HCT116 (cell line): ENCODE measurements around the gene GNPTG. TPM values are rescaled to one million over a fixed set of nuclear protein-coding genes. Genes with fewer than 3 reads are reported as not detected.

Experiments
- ATAC-seq: fragments of 200-7000 bp; cut with Tn5 transposase; 2 replicates; pipeline ENCODE4 v1.9.1; 2020; ENCODE audit warnings: mild to moderate bottlenecking, moderate library complexity
- BruUV-seq: library from RNA; stranded (reverse); fragments of 400-500 nt; replicated peaks from 2 replicates; lab custom pipeline; 2021; lab: Mats Ljungman, UMichigan
- CTCF ChIA-PET: fragments of 300-600 bp; sonication (Branson Sonifier 250); formaldehyde crosslinking; loops from one replicate; lab custom pipeline; 2021; ENCODE audit warnings: antibody characterized with exemption; lab: Charles Lee
- POLR2A ChIA-PET: fragments of 300-600, 350-600 bp; sonication (Branson Sonifier 250); formaldehyde crosslinking; loops from one replicate; lab custom pipeline; 2021; ENCODE audit warnings: antibody characterized with exemption; lab: Charles Lee
- RAD21 ChIA-PET, 2 experiments: fragments of 300-600 bp; sonication (Branson Sonifier 250); formaldehyde crosslinking; loops; one replicate each; lab custom pipeline; 2023; ENCODE audit warnings: low total read pairs in 2 of 2; ENCODE audit not compliant: uncharacterized antibody in 2 of 2, unreplicated experiment in 2 of 2, low non-redundant PET in 1 of 2; lab: Charles Lee
- DNase-seq: peaks from one replicate; pipeline ENCODE4 v3.0.0-alpha.2; 2010; ENCODE audit warnings: low read depth, low spot score
- H2AFZ ChIP-seq: fragments of 200-600 bp; shearing (Covaris generic), sonication (generic); 2 replicates; pipeline ENCODE4 v1.6.1; 2017; ENCODE audit warnings: low read depth, mixed run types, mixed read lengths, antibody characterized with exemption, low read length; ENCODE audit not compliant: poor library complexity, severe bottlenecking
- H3K27ac ChIP-seq: 2 replicates; pipeline ENCODE4 v1.5.1; 2012; ENCODE audit warnings: low read depth, low read length
- H3K27me3 ChIP-seq: fragments of 200-600 bp; sonication (generic); 2 replicates; pipeline ENCODE4 v1.6.1; 2016; ENCODE audit warnings: mixed run types, low read length, mixed read lengths; ENCODE audit not compliant: insufficient read depth
- H3K36me3 ChIP-seq, 2 experiments: fragments of 200-500 bp in 1 of 2; fragments of 200-600 bp in 1 of 2; sonication (Bioruptor generic) in 1 of 2; sonication (generic) in 1 of 2; 2 replicates each; pipeline versions ENCODE4 v1.5.1 to v1.6.1; 2014 to 2016; ENCODE audit warnings: low read length in 2 of 2, inconsistent platforms in 1 of 2, mixed read lengths in 1 of 2, mixed run types in 1 of 2; ENCODE audit not compliant: insufficient read depth in 2 of 2, control insufficient read depth in 1 of 2
- H3K4me1 ChIP-seq, 2 experiments: fragments of 200-600 bp in 1 of 2; sonication (generic) in 1 of 2; 2 replicates each; pipeline versions ENCODE4 v1.5.1 to v1.6.1; 2012 to 2017; ENCODE audit warnings: low read length in 2 of 2, inconsistent platforms in 1 of 2, mild to moderate bottlenecking in 1 of 2, mixed read lengths in 1 of 2, mixed run types in 1 of 2, moderate library complexity in 1 of 2; ENCODE audit not compliant: insufficient read depth in 2 of 2, control insufficient read depth in 1 of 2
- H3K4me2 ChIP-seq: fragments of 200-600 bp; sonication (generic); 2 replicates; pipeline ENCODE4 v1.6.1; 2017; ENCODE audit warnings: mixed run types, low read length, mixed read lengths
- H3K4me3 ChIP-seq, 2 experiments: fragments of 200-600 bp in 1 of 2; sonication (generic) in 1 of 2; replicated peaks in 1 of 2; 2 replicates each; pipeline ENCODE4 v1.5.1; 2011 to 2016; ENCODE audit warnings: low read length in 2 of 2, control low read depth in 1 of 2, low read depth in 1 of 2, mild to moderate bottlenecking in 1 of 2, mixed read lengths in 1 of 2, mixed run types in 1 of 2
- H3K79me2 ChIP-seq: fragments of 200-600 bp; sonication (generic); 2 replicates; pipeline ENCODE4 v1.6.1; 2017; ENCODE audit warnings: mild to moderate bottlenecking, mixed run types, low read length, moderate library complexity, mixed read lengths; ENCODE audit not compliant: insufficient read depth
- H3K9ac ChIP-seq: fragments of 200-600 bp; sonication (generic); 2 replicates; pipeline ENCODE4 v1.6.1; 2016; ENCODE audit warnings: low read length, mixed read lengths
- H3K9me2 ChIP-seq: fragments of 200-600 bp; sonication (generic), shearing (Covaris generic); 2 replicates; pipeline ENCODE4 v1.6.1; 2017; ENCODE audit warnings: mixed run types, mild to moderate bottlenecking, moderate library complexity; ENCODE audit not compliant: insufficient read depth
- H3K9me3 ChIP-seq, 2 experiments: fragments of 200-500 bp in 1 of 2; fragments of 200-600 bp in 1 of 2; sonication (Bioruptor generic) in 1 of 2; sonication (generic) in 1 of 2; 2 replicates each; pipeline ENCODE4 v1.6.1; 2014 to 2017; ENCODE audit warnings: low read length in 2 of 2, mixed read lengths in 2 of 2, inconsistent platforms in 1 of 2, low read depth in 1 of 2, mild to moderate bottlenecking in 1 of 2, mixed run types in 1 of 2, moderate library complexity in 1 of 2; ENCODE audit not compliant: control insufficient read depth in 1 of 2, insufficient read depth in 1 of 2
- H4K20me1 ChIP-seq: fragments of 200-600 bp; sonication (generic), shearing (Covaris generic); 2 replicates; pipeline ENCODE4 v1.6.1; 2017; ENCODE audit warnings: mixed run types, mild to moderate bottlenecking, moderate library complexity; ENCODE audit not compliant: insufficient read depth
- CBX3 ChIP-seq: IDR thresholded peaks from 2 replicates; pipeline ENCODE4 v1.6.1; 2012; ENCODE audit warnings: low read depth
- CEBPB ChIP-seq: IDR thresholded peaks from 2 replicates; pipeline ENCODE4 v1.6.1; 2012; ENCODE audit warnings: low read depth
- ELF1 ChIP-seq: IDR thresholded peaks from 2 replicates; pipeline ENCODE4 v1.6.1; 2012; ENCODE audit warnings: low read depth, borderline replicate concordance
- EZH2 ChIP-seq: fragments of 200-600 bp; sonication (generic); IDR thresholded peaks from 2 replicates; pipeline ENCODE4 v1.6.1; 2017; ENCODE audit warnings: antibody characterized with exemption, mixed run types
- FOSL1 ChIP-seq: IDR thresholded peaks from 2 replicates; pipeline ENCODE4 v1.6.1; 2012; ENCODE audit warnings: low read depth
- JUND ChIP-seq: IDR thresholded peaks from 2 replicates; pipeline ENCODE4 v1.6.1; 2012
- POLR2A ChIP-seq: IDR thresholded peaks from 2 replicates; pipeline ENCODE4 v1.7.0; 2011; ENCODE audit warnings: borderline replicate concordance; ENCODE audit not compliant: insufficient read depth, insufficient read length; ENCODE audit errors: extremely low read depth
- RAD21 ChIP-seq: IDR thresholded peaks from 2 replicates; pipeline ENCODE4 v1.6.1; 2012; ENCODE audit warnings: low read depth, mild to moderate bottlenecking
- SIN3A ChIP-seq: IDR thresholded peaks from 2 replicates; pipeline ENCODE4 v1.6.1; 2012; ENCODE audit warnings: low read depth
- SP1 ChIP-seq: IDR thresholded peaks from 2 replicates; pipeline ENCODE4 v1.6.1; 2012; ENCODE audit warnings: low read depth
- ZBTB33 ChIP-seq: IDR thresholded peaks from 2 replicates; pipeline ENCODE4 v1.6.1; 2011; ENCODE audit warnings: mild to moderate bottlenecking, low read length, moderate library complexity; ENCODE audit not compliant: insufficient replicate concordance; ENCODE audit errors: extremely low read depth
- intact Hi-C: fragments of 100-400 bp; cut with micrococcal nuclease; formaldehyde crosslinking; loops from 2 replicates; pipeline ENCODE4 v1.10.0; 2022
- total RNA-seq: library from RNA; stranded (reverse); gene quantifications from one replicate; pipeline ENCODE4 v1.2.1, GENCODE V29; 2021; ENCODE audit not compliant: unreplicated experiment
- TF ChIP-seq, protein P1 (sequence below): IDR thresholded peaks from 2 replicates; pipeline ENCODE4 v1.6.1; 2012
- TF ChIP-seq, protein P2 (sequence below): IDR thresholded peaks from 2 replicates; pipeline ENCODE4 v1.6.1; 2012; ENCODE audit warnings: low read depth
- TF ChIP-seq, protein P3 (sequence below): IDR thresholded peaks from 2 replicates; pipeline ENCODE4 v1.6.1; 2012

The GNPTG gene
- total RNA-seq, 1 experiment from 2014 or later = 35.2 TPM

- ChIA-PET CTCF (no interaction called here), POLR2A (no interaction called here)
- no peaks in the 10 kb centered on the region for H3K4me1 ChIP-seq
These were observed 31.0 kb upstream of the GNPTG start for GRCh38 chr16:1320658-1321240.

GRCh38 chr16:1322407-1322806 is 29.3 kb upstream of the GNPTG start:
- ChIA-PET POLR2A (no interaction called here), RAD21 (no interaction called here)
- H3K36me3 ChIP-seq = peaks cover 36 to 38% of the 10 kb centered on the region in 2 experiments
- TF ChIP-seq CEBPB (no peak), POLR2A (no peak), SP1 (no peak), CBX3 (no peak), FOSL1 (no peak), EZH2 (no peak), ELF1 (no peak), RAD21 (no peak)
- TF ChIP-seq, protein P1, sequence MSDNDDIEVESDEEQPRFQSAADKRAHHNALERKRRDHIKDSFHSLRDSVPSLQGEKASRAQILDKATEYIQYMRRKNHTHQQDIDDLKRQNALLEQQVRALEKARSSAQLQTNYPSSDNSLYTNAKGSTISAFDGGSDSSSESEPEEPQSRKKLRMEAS = no peak
- TF ChIP-seq, protein P2, sequence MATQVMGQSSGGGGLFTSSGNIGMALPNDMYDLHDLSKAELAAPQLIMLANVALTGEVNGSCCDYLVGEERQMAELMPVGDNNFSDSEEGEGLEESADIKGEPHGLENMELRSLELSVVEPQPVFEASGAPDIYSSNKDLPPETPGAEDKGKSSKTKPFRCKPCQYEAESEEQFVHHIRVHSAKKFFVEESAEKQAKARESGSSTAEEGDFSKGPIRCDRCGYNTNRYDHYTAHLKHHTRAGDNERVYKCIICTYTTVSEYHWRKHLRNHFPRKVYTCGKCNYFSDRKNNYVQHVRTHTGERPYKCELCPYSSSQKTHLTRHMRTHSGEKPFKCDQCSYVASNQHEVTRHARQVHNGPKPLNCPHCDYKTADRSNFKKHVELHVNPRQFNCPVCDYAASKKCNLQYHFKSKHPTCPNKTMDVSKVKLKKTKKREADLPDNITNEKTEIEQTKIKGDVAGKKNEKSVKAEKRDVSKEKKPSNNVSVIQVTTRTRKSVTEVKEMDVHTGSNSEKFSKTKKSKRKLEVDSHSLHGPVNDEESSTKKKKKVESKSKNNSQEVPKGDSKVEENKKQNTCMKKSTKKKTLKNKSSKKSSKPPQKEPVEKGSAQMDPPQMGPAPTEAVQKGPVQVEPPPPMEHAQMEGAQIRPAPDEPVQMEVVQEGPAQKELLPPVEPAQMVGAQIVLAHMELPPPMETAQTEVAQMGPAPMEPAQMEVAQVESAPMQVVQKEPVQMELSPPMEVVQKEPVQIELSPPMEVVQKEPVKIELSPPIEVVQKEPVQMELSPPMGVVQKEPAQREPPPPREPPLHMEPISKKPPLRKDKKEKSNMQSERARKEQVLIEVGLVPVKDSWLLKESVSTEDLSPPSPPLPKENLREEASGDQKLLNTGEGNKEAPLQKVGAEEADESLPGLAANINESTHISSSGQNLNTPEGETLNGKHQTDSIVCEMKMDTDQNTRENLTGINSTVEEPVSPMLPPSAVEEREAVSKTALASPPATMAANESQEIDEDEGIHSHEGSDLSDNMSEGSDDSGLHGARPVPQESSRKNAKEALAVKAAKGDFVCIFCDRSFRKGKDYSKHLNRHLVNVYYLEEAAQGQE = no peak
- TF ChIP-seq, protein P3, sequence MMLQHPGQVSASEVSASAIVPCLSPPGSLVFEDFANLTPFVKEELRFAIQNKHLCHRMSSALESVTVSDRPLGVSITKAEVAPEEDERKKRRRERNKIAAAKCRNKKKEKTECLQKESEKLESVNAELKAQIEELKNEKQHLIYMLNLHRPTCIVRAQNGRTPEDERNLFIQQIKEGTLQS = no peak

More at GRCh38 chr16:1320658-1321240, 31.0 kb upstream of the GNPTG start:
- H4K20me1 ChIP-seq = peaks cover 4% of the 10 kb centered on the region; the same call in 1 of the 2 replicates
- DNase-seq = no peak
- TF ChIP-seq CBX3 = no peak
- no peak for TF ChIP-seq JUND
- no peak for TF ChIP-seq ZBTB33
- TF ChIP-seq SIN3A = no peak
- no peak for TF ChIP-seq FOSL1
- TF ChIP-seq, all 23 proteins: peak for 0
- no TSS peak for BruUV-seq
- Histone ChIP-seq H3K4me3 (no peak overlapping the region), H3K27me3 (no peaks in the 10 kb centered on the region), H3K4me2 (no peak overlapping the region), H3K9ac (no peak overlapping the region), H3K36me3 (peaks cover 48 to 55% of the 10 kb centered on the region in 2 experiments), H3K79me2 (peaks cover 44% of the 10 kb centered on the region), H3K9me3 (no peaks in the 10 kb centered on the region), H3K27ac (no peak overlapping the region), H3K9me2 (no peaks in the 10 kb centered on the region), H2AFZ (no peak overlapping the region)
- RAD21 ChIA-PET = no interaction called here
- ATAC-seq = no peak
- intact Hi-C loops = no loop called here

More at GRCh38 chr16:1322407-1322806, 29.3 kb upstream of the GNPTG start:
- Histone ChIP-seq H3K4me3 (no peak overlapping the region), H3K27me3 (no peaks in the 10 kb centered on the region), H3K79me2 (peaks cover 28% of the 10 kb centered on the region), H3K9me3 (no peaks in the 10 kb centered on the region), H3K9me2 (no peaks in the 10 kb centered on the region), H2AFZ (no peak overlapping the region), H3K27ac (no peak overlapping the region), H3K4me2 (no peak overlapping the region), H3K9ac (no peak overlapping the region), H3K4me1 (no peaks in the 10 kb centered on the region), H4K20me1 (peaks cover 4% of the 10 kb centered on the region; the same call in 1 of the 2 replicates)
- intact Hi-C loops = no loop called here
- DNase-seq (no peak), ATAC-seq (no peak)
- CTCF ChIA-PET = no interaction called here
- no TSS peak for BruUV-seq
